Measurements from ENCODE around the gene BLOC1S6.

- TF ChIP-seq, protein P1, sequence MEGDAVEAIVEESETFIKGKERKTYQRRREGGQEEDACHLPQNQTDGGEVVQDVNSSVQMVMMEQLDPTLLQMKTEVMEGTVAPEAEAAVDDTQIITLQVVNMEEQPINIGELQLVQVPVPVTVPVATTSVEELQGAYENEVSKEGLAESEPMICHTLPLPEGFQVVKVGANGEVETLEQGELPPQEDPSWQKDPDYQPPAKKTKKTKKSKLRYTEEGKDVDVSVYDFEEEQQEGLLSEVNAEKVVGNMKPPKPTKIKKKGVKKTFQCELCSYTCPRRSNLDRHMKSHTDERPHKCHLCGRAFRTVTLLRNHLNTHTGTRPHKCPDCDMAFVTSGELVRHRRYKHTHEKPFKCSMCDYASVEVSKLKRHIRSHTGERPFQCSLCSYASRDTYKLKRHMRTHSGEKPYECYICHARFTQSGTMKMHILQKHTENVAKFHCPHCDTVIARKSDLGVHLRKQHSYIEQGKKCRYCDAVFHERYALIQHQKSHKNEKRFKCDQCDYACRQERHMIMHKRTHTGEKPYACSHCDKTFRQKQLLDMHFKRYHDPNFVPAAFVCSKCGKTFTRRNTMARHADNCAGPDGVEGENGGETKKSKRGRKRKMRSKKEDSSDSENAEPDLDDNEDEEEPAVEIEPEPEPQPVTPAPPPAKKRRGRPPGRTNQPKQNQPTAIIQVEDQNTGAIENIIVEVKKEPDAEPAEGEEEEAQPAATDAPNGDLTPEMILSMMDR (IDR thresholded peaks at IDR 0.05 in 8 of 11, conservative IDR thresholded peaks at IDR 0.05 in 3 of 11), result no peak
- TF ChIP-seq POLR2AphosphoS5 (IDR thresholded peaks at IDR 0.05), result no peak
- no peak for TF ChIP-seq POLR2A (IDR thresholded peaks at IDR 0.05)
Observed at GRCh38 chr15:45606413-45606812, 19.2 kb downstream of the BLOC1S6 start.
